PFSK-1 (cell line): ENCODE measurements around the gene ZNF341.

Experiments
- FOXP2 ChIP-seq: optimal IDR thresholded peaks from 2 replicates; pipeline ENCODE3; 2011; ENCODE audit warnings: borderline replicate concordance, control low read depth, inconsistent platforms; ENCODE audit not compliant: insufficient read depth; ENCODE audit errors: extremely low read length, extremely low read depth
- POLR2AphosphoS5 ChIP-seq: IDR thresholded peaks from 2 replicates; pipeline ENCODE4 v1.6.1; 2012; ENCODE audit warnings: low read depth, mild to moderate bottlenecking, control low read depth, low read length, moderate library complexity
- REST ChIP-seq, 2 experiments: IDR thresholded peaks; 2 replicates each; pipeline versions ENCODE4 v1.6.1 to v1.8.0; 2011 to 2012; ENCODE audit warnings: low read depth in 2 of 2, low read length in 2 of 2, control low read depth in 1 of 2, inconsistent platforms in 1 of 2, mild to moderate bottlenecking in 1 of 2, moderate library complexity in 1 of 2; ENCODE audit not compliant: insufficient read depth in 1 of 2
- SIN3A ChIP-seq: IDR thresholded peaks from 2 replicates; pipeline ENCODE4 v1.6.1; 2012; ENCODE audit warnings: mild to moderate bottlenecking, low read length, moderate library complexity, borderline replicate concordance; ENCODE audit not compliant: insufficient read depth
- TAF1 ChIP-seq: IDR thresholded peaks from 2 replicates; pipeline ENCODE4 v1.6.1; 2012; ENCODE audit warnings: low read length, control low read depth, borderline replicate concordance; ENCODE audit not compliant: insufficient read depth

ZNF341 gene

GRCh38 chr20:33693741-33694638 is 37.8 kb upstream of the ZNF341 start:
- no peak for TF ChIP-seq SIN3A
- TF ChIP-seq TAF1 = no peak
- no peak for TF ChIP-seq FOXP2
- TF ChIP-seq POLR2AphosphoS5 = no peak
- no peak for TF ChIP-seq REST (IDR thresholded peaks at IDR 0.05; ENCODE audit: insufficient read depth in 1 of 2, low read depth in 2 of 2, low read length in 2 of 2)

GRCh38 chr20:33694639-33695012 is 37.2 kb upstream of the ZNF341 start:
- TF ChIP-seq REST (IDR thresholded peaks at IDR 0.05; ENCODE audit: insufficient read depth in 1 of 2, low read depth in 2 of 2, low read length in 2 of 2) (no peak), TAF1 (no peak), FOXP2 (no peak), POLR2AphosphoS5 (no peak), SIN3A (no peak)

- no peak for TF ChIP-seq SIN3A
- TF ChIP-seq REST (IDR thresholded peaks at IDR 0.05; ENCODE audit: insufficient read depth in 1 of 2, low read depth in 2 of 2, low read length in 2 of 2) = no peak
- no peak for TF ChIP-seq TAF1
- TF ChIP-seq POLR2AphosphoS5 = no peak
- no peak for TF ChIP-seq FOXP2
Observed at GRCh38 chr20:33696448-33696847, 35.3 kb upstream of the ZNF341 start.

- TF ChIP-seq TAF1 (no peak), POLR2AphosphoS5 (no peak), SIN3A (no peak), FOXP2 (no peak), REST (IDR thresholded peaks at IDR 0.05; ENCODE audit: insufficient read depth in 1 of 2, low read depth in 2 of 2, low read length in 2 of 2) (no peak)
Observed at GRCh38 chr20:33697129-33697528, 34.7 kb upstream of the ZNF341 start.
